Kasumi-1 (cell line): ENCODE results near the gene DNASE2.

Experiments used
- DNase-seq, 2 experiments: peaks; one replicate each; lab custom pipeline; 2025; lab: John Stamatoyannopoulos, UW

DNASE2 gene

GRCh38 chr19:12886651-12886968 lies 5.4 kb upstream of the DNASE2 start:
- DNase-seq: no peak

- peak in 1 of 2 experiments; percentile 56 for DNase-seq
Measured at GRCh38 chr19:12885749-12886650, 4.8 kb upstream of the DNASE2 start.

- DNase-seq: peak; percentile 71 to 73
Measured at GRCh38 chr19:12884926-12885748, 3.9 kb upstream of the DNASE2 start.

- no peak for DNase-seq
Measured at GRCh38 chr19:12884627-12884925, 3.3 kb upstream of the DNASE2 start.

DNA sequence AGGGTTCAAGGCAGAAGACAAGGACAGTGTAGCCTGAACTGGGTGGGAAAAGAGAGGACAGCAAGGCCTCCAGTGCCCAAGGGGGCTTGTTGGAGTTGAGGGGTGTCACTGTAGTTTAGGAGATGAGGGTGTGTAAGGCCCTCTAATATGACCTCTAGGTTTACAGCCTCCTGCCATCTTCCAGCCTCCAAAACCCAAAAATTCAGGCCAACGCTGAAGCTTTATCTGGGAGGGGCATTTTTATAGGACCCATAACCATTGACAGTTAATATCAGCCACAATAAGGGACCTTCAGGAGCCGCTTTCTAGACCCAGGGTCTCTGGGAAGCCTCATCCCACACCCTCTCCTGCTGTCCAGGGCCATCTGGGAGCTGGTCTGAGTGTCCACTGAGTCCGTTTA lies 3.0 kb upstream of the DNASE2 start:
- no peak for DNase-seq

DNA sequence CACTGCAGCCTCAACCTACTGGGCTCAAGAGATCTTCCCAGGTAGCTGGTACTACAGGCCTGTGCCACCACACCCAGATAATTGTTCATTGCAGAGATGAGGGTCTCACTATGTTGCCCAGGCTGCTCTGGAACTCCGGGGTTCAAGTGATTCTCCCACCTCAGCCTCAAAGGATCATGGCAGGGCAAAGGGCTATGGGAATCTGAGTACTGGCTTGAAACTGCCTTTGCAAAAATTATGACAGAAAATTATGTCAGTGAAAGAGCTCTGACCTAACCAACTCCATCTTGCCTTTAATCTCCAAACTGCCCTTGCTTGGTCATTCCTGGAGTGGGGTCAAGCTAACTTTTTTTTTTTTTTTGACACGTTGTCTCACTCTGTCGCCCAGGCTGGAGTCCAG lies 1.3 kb upstream of the DNASE2 start:
- DNase-seq: no peak

DNA sequence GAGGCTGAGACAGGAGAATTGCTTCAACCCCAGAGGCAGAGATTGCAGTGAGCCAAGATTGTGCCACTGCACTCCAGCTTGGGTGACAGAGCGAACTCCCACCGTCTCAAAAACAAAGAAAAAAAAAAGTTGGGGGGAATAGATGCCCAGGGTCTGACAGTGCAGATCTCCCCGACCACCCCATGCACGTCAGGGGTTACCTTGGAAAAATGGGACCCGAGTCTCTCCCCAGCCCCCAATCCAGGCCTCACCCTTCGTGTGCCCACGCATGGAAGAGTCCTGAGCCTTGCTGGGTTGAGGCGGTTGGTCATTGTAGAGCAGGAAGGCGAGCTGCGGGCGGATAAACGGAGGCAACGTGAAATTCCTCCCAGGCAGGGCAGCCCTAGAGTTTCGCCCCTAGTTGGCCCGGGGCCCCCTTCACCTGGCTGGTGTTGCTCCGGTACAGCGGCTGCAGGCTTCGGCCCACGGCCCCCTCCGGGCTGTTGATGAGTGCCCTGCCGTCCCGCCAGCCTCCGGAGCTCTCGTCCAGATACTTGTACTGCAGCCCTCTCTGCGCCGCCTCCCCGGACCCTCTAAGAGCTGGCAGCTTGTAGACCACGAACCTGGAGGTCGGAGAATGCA lies 588 bp downstream of the DNASE2 start:
- peak; percentile 15 to 16 for DNase-seq

- no peak for DNase-seq
Measured at GRCh38 chr19:12875086-12875485, 6.2 kb downstream of the DNASE2 start.

- no peak for DNase-seq
Measured at GRCh38 chr19:12873891-12874745, 7.1 kb downstream of the DNASE2 start.

- no peak for DNase-seq
Measured at GRCh38 chr19:12872941-12873890, 8.0 kb downstream of the DNASE2 start.

- no peak for DNase-seq
Measured at GRCh38 chr19:12872255-12872654, 9.0 kb downstream of the DNASE2 start.

- no peak for DNase-seq
Measured at GRCh38 chr19:12871681-12872080, 9.6 kb downstream of the DNASE2 start.

DNA sequence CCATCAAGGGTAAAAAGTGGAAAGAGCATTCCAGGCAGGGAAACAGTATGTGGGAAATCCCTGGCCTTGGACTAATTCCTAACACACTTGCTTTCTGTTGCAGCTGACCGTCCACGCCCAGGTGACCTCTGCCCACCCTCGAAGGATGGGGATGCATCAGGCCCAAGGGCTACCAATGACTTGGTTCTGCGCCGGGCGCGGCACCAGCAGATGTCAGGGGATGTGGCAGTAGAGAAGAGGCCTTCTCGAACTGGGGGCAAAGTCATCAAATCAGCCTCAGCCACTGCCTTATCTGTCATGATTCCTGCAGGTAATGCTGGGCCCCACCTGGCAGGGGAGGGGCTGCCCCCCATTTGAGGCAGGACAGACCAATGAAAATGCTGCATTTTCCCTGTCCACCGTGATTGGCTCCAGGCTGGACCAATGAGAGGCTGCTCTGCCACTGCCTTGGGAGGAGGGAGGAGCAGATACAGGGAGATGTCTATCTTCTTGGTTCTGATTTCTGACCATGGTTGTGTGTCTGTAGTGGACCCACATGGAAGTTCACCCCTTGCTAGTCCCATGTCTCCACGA lies 12.6 kb downstream of the DNASE2 start:
- DNase-seq: no peak

GRCh38 chr19:12867120-12868099 lies 13.8 kb downstream of the DNASE2 start:
- no peak for DNase-seq

DNA sequence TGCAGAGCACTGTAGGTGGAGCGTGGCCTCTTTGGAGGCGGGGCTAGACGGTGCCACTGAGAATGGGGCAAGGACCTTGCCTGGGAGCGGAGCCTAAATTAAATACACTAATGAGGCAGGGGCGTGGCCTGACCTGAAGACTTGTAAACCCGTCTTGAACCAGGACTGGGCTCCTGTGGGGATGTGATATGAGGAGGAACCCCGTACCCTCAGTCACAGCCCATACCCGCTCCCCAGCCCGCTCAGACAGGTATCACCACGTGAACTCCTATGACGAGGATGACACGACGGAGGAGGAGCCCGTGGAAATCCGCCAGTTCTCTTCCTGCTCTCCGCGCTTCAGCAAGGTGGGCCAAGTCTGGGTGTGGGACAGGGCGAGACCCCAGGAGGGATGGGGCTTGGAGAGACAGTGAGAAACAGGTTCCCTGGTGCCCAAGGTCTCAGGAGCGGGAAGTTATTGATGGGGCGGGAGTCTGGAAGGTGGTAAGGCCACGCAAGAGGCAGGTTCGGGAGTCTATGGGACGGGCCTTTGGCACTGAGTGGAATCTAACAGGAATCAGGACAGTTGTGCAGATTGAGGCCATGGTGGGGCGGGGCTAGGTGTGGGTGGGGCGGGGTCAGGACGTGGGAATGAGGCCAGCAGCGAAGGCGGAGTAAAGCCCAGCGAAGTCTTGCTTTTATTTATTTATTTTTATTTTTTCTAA lies 14.7 kb downstream of the DNASE2 start:
- no peak for DNase-seq

- no peak for DNase-seq
Measured at GRCh38 chr19:12865746-12866415, 15.4 kb downstream of the DNASE2 start.

DNA sequence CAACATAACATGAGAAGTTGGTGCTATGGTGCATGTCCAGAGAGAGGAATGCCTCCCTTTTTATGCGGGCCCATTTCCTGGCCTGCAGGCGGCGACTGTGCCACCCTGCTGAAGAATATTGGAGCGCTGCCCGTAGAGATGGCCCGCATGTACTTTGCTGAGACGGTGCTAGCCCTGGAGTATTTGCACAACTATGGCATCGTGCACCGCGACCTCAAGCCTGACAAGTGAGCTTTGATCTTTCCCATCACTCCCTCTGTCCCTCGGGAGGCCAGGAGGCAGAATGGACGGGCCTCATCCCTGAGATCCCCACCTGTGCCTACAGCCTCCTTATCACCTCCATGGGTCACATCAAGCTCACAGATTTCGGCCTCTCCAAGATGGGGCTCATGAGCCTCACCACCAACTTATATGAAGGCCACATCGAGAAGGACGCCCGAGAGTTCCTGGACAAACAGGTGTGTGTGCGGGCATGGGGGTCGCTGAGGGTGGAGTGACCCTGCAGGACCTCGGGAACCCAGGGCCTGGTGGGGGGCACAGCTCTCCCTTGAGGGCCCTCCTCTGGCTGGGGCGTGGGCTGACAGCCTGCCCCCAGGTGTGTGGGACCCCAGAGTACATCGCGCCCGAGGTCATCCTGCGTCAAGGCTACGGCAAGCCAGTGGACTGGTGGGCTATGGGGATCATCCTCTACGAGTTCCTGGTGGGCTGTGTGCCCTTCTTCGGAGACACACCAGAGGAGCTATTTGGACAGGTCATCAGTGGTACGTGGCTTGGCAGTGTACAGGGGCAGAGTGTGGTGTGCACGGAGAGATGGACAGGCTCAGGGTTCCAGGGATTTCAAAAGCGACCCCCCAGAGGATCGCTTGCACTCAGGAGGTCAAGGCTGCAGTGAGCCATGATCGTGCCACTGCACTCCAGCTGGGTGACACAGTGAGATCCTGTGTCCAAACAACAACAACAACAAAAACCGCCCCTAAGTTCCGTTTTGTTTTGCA lies 16.2 kb downstream of the DNASE2 start:
- no peak for DNase-seq
